ENCODE measurements around the gene RAPGEF1.

- TF ChIP-seq CTCF (IDR thresholded peaks at IDR 0.05) = no peak
- no peak for TF ChIP-seq CHD2 (IDR thresholded peaks at IDR 0.05; ENCODE audit: low read length, partially characterized antibody)
These were observed 100.0 kb downstream of the RAPGEF1 start for GRCh38 chr9:131639769-131640437.
